GM19238 (cell line): ENCODE measurements around the gene FER1L5.

Source experiments
- DNase-seq: peaks from one replicate; pipeline ENCODE4 v3.0.0; 2011; ENCODE audit warnings: low spot score; ENCODE audit not compliant: insufficient read length

FER1L5 gene

GRCh38 chr2:96680561-96681141 lies 38.1 kb downstream of the FER1L5 start:
- DNase-seq = no peak

GRCh38 chr2:96681540-96681939 lies 39.0 kb downstream of the FER1L5 start:
- no peak for DNase-seq

- DNase-seq = no peak
Observed at GRCh38 chr2:96683307-96683706, 40.7 kb downstream of the FER1L5 start.

GRCh38 chr2:96683972-96684820 lies 41.6 kb downstream of the FER1L5 start:
- no peak for DNase-seq

- no peak for DNase-seq
Observed at GRCh38 chr2:96684883-96685576, 42.5 kb downstream of the FER1L5 start.

GRCh38 chr2:96685577-96686459 lies 43.3 kb downstream of the FER1L5 start:
- DNase-seq = no peak

GRCh38 chr2:96687266-96687665 lies 44.7 kb downstream of the FER1L5 start:
- DNase-seq = no peak

- DNase-seq = no peak
Observed at GRCh38 chr2:96687711-96688640, 45.4 kb downstream of the FER1L5 start.

- DNase-seq = no peak
Observed at GRCh38 chr2:96688649-96689430, 46.3 kb downstream of the FER1L5 start.

GRCh38 chr2:96689431-96689991 lies 46.9 kb downstream of the FER1L5 start:
- no peak for DNase-seq

- no peak for DNase-seq
Observed at GRCh38 chr2:96690306-96691021, 47.9 kb downstream of the FER1L5 start.

GRCh38 chr2:96691022-96691612 lies 48.6 kb downstream of the FER1L5 start:
- DNase-seq = no peak

GRCh38 chr2:96692094-96692971 lies 49.8 kb downstream of the FER1L5 start:
- DNase-seq = no peak

- DNase-seq = no peak
Observed at GRCh38 chr2:96693286-96694200, 51.0 kb downstream of the FER1L5 start.

- no peak for DNase-seq
Observed at GRCh38 chr2:96694279-96694678, 51.7 kb downstream of the FER1L5 start.

GRCh38 chr2:96694816-96695455 lies 52.4 kb downstream of the FER1L5 start:
- DNase-seq = no peak
